Midbrain (tissue), 1 donor: ENCODE measurements around the gene OR8A1.
"Not testable (repeated sequence)": the region's sequence is repeated elsewhere in the genome, so short reads cannot be mapped to it uniquely, and the experiment has no call there.

Source experiments
- DNase-seq: peaks from one replicate; lab custom pipeline; 2025; lab: John Stamatoyannopoulos, UW

The OR8A1 gene

DNA sequence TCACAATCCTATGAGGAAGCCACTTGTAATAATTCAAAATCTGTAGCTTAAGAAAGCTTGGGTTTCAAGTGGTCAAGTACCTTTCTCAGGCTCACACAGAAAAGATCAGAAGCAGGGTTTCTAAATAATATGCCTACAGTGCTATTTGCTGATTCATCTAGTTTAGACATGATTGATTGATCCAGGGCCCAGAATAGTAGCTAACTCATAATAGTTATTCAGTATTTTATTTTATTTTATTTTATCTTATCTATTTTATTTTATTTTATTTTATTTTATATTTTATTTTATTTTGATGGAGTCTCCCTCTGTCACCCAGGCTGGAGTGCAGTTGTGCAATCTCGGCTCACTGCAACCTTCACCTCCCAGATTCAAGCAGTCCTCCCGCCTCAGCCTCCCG is 25.5 kb downstream of the OR8A1 start:
- no peak for DNase-seq

DNA sequence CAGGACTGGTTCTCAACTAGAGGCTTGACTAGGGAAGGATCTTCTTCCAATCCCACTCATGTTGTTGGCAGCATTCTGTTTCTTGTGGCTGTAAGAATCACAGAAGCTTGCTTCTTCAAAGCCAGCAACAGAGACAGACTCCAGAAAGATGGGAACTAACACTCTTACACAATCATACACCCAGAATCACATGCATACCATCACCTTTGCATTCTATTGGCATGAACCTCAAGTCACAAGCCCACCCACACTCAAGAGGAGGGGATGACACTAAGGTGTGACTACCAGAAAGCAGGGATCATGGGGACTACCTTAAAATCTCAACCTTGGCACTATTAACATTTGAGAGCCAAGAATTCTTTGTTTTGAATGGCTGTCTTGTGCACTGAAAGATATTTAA is 27.8 kb downstream of the OR8A1 start:
- DNase-seq, result no peak

DNA sequence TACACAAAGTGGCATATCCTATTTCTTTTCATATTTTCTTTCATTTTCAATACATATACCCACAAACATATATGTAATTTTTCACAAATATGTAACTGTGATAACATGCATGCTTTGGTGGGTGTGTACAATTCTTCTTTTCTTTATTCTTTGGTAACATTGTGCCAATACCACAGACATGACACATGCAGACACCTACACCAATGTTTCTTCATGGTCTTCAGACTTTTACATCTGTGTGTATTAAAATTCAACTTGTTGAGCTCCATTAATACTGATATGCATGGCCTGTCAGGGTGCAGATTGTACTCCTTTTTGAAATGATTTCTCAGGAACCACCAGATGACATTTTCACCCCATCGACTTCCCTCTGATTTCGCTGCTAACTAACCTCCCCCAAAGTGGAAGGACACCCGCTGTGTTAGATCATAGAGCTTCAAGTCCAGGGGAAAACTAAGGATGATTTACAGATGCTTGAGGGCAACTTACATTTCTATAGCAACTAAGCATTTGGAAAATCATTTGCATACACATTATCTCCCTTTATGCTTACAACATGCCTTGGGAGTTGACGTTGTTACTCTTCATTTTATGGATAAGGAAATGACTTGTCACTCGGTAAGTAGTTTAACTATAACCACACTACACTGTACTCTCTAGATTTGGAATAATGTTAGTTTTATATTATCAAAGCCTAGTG is 31.0 kb downstream of the OR8A1 start:
- no peak for DNase-seq

DNA sequence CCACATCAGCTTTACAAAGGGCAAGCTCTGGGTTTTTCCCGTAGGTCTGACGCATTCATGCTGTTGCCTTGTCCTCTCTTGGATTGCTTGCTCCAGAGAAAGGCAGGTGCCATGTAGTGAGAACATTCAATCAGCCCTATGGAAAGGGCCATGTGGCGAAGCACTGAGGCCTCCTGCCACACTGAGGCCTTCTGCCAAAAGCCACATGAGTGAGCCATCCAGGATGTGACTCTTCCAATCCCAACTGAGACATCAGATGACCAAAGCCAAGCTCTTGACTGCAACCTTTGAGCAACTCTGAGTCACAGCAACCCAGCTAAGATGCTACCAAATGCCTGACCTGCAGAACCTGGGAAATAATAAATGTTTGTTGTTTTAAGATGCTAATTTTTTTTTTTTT is 32.4 kb downstream of the OR8A1 start:
- no peak for DNase-seq

DNA sequence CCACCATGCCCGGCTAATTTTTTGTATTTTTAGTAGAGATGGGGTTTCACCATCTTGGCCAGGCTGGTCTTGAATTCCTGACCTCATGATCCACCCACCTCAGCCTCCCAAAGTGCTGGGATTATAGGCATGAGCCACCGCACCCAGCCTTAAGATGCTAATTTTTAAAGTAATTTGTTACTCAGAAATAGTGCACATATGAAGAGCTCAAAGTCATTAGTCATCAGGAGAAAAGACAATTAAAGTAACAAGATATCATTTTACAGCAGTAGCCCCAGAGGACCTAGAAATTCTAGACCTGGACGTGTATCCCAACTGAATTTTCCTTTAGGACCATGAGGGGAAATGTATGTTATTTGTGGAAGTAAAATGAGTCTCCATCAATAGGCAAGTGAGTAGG is 32.9 kb downstream of the OR8A1 start:
- not testable (repeated sequence) for DNase-seq

DNA sequence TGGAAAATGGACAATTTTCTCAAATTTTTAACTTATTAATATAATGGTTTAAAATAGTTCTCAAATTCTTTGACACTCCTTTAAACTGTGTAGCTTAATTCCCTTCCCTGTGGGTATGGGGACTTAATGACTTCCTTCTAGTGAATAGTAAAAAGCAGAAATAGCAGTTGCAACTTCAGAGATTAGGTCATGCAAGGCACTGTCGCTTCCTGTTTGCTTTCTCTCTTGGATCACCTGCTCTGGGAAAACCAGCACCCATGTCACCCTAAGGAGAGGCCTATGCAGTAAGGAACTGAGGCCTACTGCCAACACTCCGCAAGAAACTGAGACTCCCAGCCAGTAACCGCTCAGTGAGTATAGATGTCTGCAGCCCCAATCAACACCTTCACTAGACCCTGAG is 35.9 kb downstream of the OR8A1 start:
- DNase-seq, result no peak

DNA sequence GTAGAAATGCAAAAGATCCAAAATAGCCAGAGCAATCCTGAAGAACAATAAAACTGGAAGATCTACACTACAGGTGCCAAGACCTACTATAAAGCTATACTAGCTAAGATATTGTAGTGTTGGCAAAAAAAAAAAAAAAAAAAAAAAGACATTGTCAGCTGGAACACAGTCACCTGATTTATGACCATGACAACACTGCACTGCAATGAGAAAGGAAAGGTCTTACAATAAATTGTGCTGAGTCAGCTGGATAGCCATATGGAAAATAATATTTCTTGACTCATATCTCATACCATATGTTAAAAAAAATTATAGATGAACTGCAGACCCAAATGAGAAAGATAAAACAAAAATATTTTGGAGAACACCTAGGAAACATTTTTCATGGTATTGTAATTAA is 38.4 kb downstream of the OR8A1 start:
- DNase-seq, result no peak

DNA sequence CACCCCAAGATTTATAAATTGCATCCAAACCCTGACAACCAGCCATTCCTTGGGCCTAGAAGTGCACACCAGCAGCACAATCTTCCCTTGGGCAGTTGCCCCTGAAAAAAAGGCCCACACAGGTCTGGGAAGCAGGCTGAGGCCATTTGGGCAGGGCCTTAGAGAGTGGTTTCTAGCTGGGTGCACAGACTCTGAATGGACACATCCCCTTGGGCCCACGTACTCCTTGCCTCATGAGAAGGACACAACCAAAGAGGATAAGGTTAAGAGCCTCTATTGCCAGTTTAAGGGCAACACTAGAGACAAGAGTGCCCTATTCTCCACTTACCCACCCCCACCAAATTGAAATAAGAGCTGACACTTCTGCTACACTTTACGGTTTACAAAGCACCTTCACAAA is 40.5 kb downstream of the OR8A1 start:
- DNase-seq, result no peak

DNA sequence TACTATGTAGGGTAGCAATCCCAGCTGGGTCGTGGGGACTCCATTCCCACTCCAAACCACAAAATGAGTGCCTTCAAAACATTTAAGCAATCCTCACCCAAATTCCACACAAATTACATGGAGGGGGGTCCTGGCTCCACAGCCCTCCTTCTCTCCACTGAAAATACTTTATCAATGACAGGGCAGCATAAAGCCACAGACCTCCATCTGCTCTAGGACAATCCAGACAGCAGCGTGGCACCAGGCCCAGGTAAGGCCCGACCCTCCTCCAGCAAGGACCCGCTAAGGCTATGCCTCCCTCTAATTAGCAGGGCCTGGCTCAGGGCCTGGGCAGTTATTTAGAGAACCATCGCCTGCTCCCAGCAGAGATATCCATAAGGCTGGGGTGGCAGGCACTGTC is 41.3 kb downstream of the OR8A1 start, which contains the start of gene PANX3:
Gene PANX3, plus strand, starts transcription at position 365 of the 400 bp plus-strand sequence. CDS start 129 bp downstream, outside the sequence.
- no peak for DNase-seq

DNA sequence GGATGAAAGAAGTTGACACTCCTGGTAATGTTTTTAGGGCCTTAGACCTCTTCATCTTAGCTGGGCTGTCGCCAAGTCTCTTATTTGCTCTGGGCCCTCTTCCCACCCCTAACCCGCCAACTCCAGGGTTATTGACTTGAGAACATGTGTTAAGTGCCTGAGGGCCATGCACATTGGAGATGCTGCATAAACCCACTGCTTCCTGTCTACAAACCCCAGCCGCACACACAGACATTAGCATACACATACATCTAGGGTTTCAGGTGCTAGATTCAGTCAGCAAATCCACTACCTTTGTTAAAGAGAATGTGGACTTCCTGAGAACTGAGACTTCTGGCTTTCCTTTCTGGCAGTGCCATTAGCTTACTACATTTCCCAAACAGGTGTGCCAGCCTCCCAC is 42.2 kb downstream of the OR8A1 start:
- no peak for DNase-seq

DNA sequence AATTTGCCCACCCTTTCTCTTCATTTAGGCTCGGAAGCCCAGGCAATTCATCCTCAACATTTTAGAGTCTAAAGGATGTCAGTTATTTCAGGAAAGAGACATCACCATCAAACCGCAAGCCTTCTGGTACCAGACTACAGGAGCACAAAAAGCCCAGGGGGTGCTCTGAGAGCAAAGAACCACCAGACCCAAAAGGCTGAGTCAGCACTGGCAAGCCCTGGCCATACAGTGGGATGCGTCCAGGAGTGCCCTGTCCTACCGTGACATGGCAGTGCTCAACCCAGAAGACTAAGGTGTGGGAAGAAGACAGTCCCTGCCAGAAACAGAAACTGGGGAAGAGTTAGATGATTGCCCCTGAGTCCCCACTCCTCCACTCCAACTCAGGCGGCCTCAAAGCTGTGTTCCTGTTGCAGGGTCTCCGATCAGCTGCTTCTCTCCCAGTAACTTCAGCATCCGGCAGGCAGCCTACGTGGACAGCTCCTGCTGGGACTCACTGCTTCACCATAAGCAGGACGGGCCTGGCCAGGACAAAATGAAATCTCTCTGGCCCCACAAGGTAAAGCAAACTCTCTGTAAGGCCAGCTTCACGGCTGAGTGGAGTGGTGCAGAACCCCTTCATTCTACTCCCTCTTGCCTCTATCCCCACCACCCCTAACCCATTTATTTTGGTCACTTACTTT is 42.9 kb downstream of the OR8A1 start:
- DNase-seq, result no peak

DNA sequence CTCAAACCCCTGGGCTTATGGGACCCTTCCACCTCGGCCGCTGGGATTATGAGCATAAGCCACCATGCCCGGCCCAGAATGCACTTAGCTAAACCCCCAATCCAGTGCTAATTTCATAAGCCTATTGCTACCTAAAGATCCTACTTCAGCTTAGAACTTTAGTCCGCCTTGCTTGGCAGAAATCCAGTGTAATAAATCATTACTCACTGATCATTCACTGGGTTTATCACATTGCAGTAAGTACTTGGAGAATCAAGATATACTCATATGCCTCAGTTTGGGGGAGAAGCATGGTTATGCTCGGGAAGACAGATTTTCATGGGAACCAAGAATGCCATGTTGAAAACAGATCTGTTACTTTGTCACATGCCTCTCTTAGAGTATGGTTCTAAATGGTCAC is 49.1 kb downstream of the OR8A1 start:
- no peak for DNase-seq
